Peyer's patch (tissue), 4 donors: Measurements from ENCODE around the gene TEKT3.

Experiments used
- CTCF ChIP-seq, 6 experiments: fragments of 450-650 bp in 4 of 6; fragments of 200-600 bp in 2 of 6; sonication (generic) in 1 of 6; IDR thresholded peaks; one replicate each; pipeline ENCODE4 v1.5.1; 2017 to 2019; ENCODE audit warnings: antibody characterized with exemption in 6 of 6, mild to moderate bottlenecking in 3 of 6, moderate library complexity in 1 of 6
- POLR2A ChIP-seq, 2 donors: fragments of 450-650 bp; IDR thresholded peaks; one replicate each; pipeline ENCODE4 v1.5.1; 2017; ENCODE audit warnings: antibody characterized with exemption in 2 of 2, mild to moderate bottlenecking in 2 of 2, moderate library complexity in 2 of 2

DNA sequence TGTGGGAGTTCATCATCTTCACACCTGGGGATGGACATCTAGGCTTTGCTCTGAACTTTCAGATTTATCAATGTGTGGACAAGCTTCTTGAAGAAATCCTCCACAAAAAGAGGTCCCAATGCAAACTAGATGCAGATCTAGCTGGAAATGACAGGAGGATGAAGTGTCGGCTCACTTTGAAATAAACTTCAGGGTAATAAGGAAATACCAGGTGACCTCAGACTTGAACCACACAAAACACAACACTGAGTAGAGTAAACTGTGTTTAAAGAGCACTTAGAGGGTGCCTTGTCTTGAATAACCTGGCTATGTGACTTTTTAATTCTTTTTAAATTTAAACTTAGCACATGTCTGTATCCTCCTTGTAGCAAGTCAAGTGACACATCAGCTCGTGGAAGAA lies 27.2 kb upstream of the TEKT3 start:
- no peak for TF ChIP-seq CTCF (IDR thresholded peaks at IDR 0.05)
- no peak for TF ChIP-seq POLR2A (IDR thresholded peaks at IDR 0.05)
